Suprapubic skin (tissue), 4 donors: Measurements from ENCODE around the gene ING1. TPM values are rescaled to one million over a fixed set of nuclear protein-coding genes. Genes with fewer than 3 reads are reported as not detected.
A peak's percentile ranks its signal among the peaks of the same experiment; 100 is the strongest.

Experiments used
- DNase-seq, 2 donors: peaks; one replicate each; pipeline ENCODE4 v3.0.0-alpha.2; 2019; ENCODE audit warnings: low spot score in 2 of 2
- H3K27ac ChIP-seq: fragments of 200-600 bp; sonication (generic); one replicate; pipeline ENCODE4 v1.5.1; 2019
- H3K27me3 ChIP-seq: fragments of 200-600 bp; sonication (generic); one replicate; pipeline ENCODE4 v1.5.1; 2019
- H3K36me3 ChIP-seq: fragments of 200-600 bp; sonication (generic); one replicate; pipeline ENCODE4 v1.5.1; 2019
- H3K4me1 ChIP-seq: fragments of 200-600 bp; sonication (generic); one replicate; pipeline ENCODE4 v1.5.1; 2019
- H3K4me3 ChIP-seq: fragments of 200-600 bp; sonication (generic); one replicate; pipeline ENCODE4 v1.5.1; 2019; ENCODE audit warnings: mild to moderate bottlenecking
- H3K9me3 ChIP-seq: fragments of 200-600 bp; sonication (generic); one replicate; pipeline ENCODE4 v1.5.1; 2019
- EP300 ChIP-seq: sonication (generic); formaldehyde crosslinking; IDR thresholded peaks from one replicate; pipeline ENCODE4 v1.6.1; 2017; ENCODE audit warnings: antibody characterized with exemption
- POLR2A ChIP-seq, 2 donors: fragments of 450-650 bp; IDR thresholded peaks; one replicate each; pipeline ENCODE4 v1.6.1; 2017; ENCODE audit warnings: antibody characterized with exemption in 2 of 2, mild to moderate bottlenecking in 2 of 2, moderate library complexity in 2 of 2
- POLR2AphosphoS5 ChIP-seq, 3 donors: sonication (generic); formaldehyde crosslinking; IDR thresholded peaks; one replicate each; pipeline ENCODE4 v1.6.1; 2017; ENCODE audit warnings: antibody characterized with exemption in 3 of 3
- WGBS: methylation state at CpG from one replicate; pipeline ENCODE4 v1.1.5; 2018; 5-methylcytosine and 5-hydroxymethylcytosine counted together
- total RNA-seq, 4 donors: library from RNA; depleted of rRNA; stranded (reverse); fragments of >200 nt; gene quantifications; one replicate each; pipeline ENCODE4 v1.1.0, GENCODE V29; 2016
- TF ChIP-seq, protein P1 (sequence below), 2 donors: fragments of 200-600 bp in 1 of 2; fragments of 450-650 bp in 1 of 2; sonication (generic) in 1 of 2; IDR thresholded peaks; one replicate each; pipeline ENCODE4 v1.5.1; 2016 to 2019; ENCODE audit warnings: antibody characterized with exemption in 2 of 2, mild to moderate bottlenecking in 1 of 2, moderate library complexity in 1 of 2

The ING1 gene
- total RNA-seq, 4 donors from 2014 or later: 10.6 to 25.7 (median 19.9) TPM

GRCh38 chr13:110702089-110702488, 11.4 kb upstream of the ING1 start:
- no peak overlapping the region for H3K4me3 ChIP-seq
- H3K9me3 ChIP-seq: no peaks in the 10 kb centered on the region
- 46% methylated on average over 3 of the region's 3 CpGs for WGBS
- H3K27ac ChIP-seq: no peak overlapping the region
- TF ChIP-seq POLR2A (IDR thresholded peaks at IDR 0.05) (no peak), EP300 (no peak), POLR2AphosphoS5 (IDR thresholded peaks at IDR 0.05) (no peak)
- TF ChIP-seq, protein P1, sequence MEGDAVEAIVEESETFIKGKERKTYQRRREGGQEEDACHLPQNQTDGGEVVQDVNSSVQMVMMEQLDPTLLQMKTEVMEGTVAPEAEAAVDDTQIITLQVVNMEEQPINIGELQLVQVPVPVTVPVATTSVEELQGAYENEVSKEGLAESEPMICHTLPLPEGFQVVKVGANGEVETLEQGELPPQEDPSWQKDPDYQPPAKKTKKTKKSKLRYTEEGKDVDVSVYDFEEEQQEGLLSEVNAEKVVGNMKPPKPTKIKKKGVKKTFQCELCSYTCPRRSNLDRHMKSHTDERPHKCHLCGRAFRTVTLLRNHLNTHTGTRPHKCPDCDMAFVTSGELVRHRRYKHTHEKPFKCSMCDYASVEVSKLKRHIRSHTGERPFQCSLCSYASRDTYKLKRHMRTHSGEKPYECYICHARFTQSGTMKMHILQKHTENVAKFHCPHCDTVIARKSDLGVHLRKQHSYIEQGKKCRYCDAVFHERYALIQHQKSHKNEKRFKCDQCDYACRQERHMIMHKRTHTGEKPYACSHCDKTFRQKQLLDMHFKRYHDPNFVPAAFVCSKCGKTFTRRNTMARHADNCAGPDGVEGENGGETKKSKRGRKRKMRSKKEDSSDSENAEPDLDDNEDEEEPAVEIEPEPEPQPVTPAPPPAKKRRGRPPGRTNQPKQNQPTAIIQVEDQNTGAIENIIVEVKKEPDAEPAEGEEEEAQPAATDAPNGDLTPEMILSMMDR (IDR thresholded peaks at IDR 0.05): no peak
- no peaks in the 10 kb centered on the region for H3K27me3 ChIP-seq
- H3K36me3 ChIP-seq: peaks cover 48% of the 10 kb centered on the region
- peaks cover 42% of the 10 kb centered on the region for H3K4me1 ChIP-seq
- no peak for DNase-seq

DNA sequence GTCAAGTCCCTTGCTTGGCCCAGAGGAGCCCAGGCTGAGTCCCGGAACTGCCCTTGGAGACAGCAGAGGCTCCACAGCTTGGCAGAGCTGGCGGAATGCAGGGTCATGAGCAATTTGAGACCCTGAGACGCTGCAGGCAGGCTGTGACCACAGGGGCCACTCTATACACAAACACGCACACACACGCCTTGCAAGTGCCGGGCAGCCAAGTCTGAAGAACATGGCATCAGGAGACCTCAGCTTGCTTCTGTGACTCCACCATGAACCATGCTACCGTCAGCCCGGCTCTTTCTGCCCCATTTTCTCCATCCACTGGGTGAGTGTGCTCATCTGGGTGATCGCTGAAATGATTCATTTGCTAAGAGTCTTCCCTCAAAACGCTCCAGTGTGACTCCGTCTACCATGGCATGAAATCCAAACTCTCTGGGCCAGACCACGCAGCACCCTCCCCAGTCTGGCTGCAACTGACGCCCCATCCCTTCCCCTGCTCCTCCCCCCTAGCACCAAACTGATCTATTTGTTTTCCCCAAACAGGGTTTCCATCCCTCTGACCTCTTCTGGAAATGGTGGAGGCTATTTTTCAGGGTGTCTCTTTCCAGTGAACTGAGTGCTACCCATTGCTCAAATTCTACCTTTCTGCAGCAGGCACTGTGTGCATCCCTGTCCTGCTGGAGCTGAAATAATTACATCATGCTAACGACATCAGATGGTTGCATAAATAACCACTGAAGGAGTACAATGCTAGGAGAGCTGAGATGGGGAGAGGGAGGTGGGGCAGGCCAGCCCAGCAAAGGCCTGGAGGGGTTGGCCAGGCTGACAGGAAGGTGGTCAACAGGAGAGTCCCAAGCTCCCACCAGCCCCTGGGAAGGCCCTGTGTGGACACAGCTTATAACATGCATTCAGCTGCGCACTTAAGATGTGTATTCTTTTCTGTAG, 10.6 kb upstream of the ING1 start:
- 82% methylated on average over 15 of the region's 15 CpGs for WGBS

GRCh38 chr13:110705356-110705825, 8.1 kb upstream of the ING1 start:
- DNase-seq: no peak
- TF ChIP-seq POLR2A (IDR thresholded peaks at IDR 0.05) (no peak), POLR2AphosphoS5 (IDR thresholded peaks at IDR 0.05) (no peak), EP300 (no peak)
- TF ChIP-seq, protein P1 (IDR thresholded peaks at IDR 0.05): no peak
- Histone ChIP-seq H3K4me1 (peaks cover 42% of the 10 kb centered on the region), H3K9me3 (no peaks in the 10 kb centered on the region), H3K27ac (peak overlapping the region; percentile 95), H3K4me3 (peak overlapping the region; percentile 87), H3K36me3 (peaks cover 15% of the 10 kb centered on the region), H3K27me3 (no peaks in the 10 kb centered on the region)
- 6% methylated on average over 9 of the region's 12 CpGs for WGBS

More for the DNA sequence above, 10.6 kb upstream of the ING1 start:
- Histone ChIP-seq H3K9me3 (no peaks in the 10 kb centered on the region), H3K36me3 (peaks cover 40% of the 10 kb centered on the region), H3K27me3 (no peaks in the 10 kb centered on the region), H3K4me3 (no peak overlapping the region), H3K27ac (no peak overlapping the region), H3K4me1 (peaks cover 42% of the 10 kb centered on the region)
- TF ChIP-seq POLR2A (IDR thresholded peaks at IDR 0.05): no peak
- TF ChIP-seq EP300: no peak
- no peak for TF ChIP-seq POLR2AphosphoS5 (IDR thresholded peaks at IDR 0.05)
- TF ChIP-seq, protein P1 (IDR thresholded peaks at IDR 0.05): no peak
- peak in 1 of 2 donors; percentile 40 for DNase-seq

GRCh38 chr13:110705826-110706569, 7.5 kb upstream of the ING1 start, which contains the start of gene CARS2:
CARS2 (minus strand) TSS chr13:110706116; CDS start chr13:110706093, 23 bp downstream.
- no peaks in the 10 kb centered on the region for H3K9me3 ChIP-seq
- no peaks in the 10 kb centered on the region for H3K27me3 ChIP-seq
- DNase-seq: peak; percentile 98
- H3K36me3 ChIP-seq: peaks cover 9% of the 10 kb centered on the region
- peak in 1 of 2 donors; percentile 66 for TF ChIP-seq POLR2A (IDR thresholded peaks at IDR 0.05)
- no peak for TF ChIP-seq EP300
- TF ChIP-seq POLR2AphosphoS5 (IDR thresholded peaks at IDR 0.05): peak in 1 of 3 donors; percentile 64
- H3K4me1 ChIP-seq: peaks cover 43% of the 10 kb centered on the region
- peak within 1 kb of the TSS; percentile 87 for H3K4me3 ChIP-seq
- WGBS: under 1% methylated on average over 20 of the region's 80 CpGs
- H3K27ac ChIP-seq: peak within 1 kb of the TSS; percentile 95

DNA sequence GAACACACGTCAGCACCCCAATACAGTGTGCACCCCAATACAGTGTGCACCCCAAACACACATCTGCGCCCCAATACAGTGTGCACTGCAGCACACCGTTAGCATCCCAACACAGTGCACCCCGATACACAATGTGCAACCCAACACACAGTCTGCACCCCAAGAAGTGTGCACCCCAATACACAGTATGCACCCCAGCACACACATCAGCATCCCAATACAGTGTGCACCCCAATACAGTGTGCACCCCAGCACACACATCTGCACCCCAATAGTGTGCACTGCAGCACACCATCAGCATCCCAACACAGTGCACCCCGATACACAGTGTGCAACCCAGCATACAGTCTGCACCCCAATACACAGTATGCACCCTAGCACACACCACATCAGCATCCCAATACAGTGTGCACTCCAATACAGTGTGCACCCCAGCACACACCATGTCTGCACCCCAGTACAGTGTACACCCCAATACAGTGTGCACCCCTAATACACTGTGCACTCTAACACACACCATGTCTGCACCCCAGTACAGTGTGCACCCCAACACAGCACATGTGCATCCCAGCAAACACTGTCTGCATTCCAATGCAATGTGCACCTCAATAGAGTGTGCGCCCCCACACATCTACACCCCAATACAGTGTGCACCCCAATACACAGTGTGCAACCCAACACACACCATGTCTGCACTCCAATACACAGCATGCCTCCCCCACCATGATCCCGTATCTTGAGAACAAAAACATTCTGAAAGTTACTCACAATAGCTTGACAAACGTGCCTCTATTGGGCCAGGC, 6.7 kb upstream of the ING1 start:
- Histone ChIP-seq H3K27ac (peak overlapping the region; percentile 95), H3K36me3 (peaks cover 3% of the 10 kb centered on the region), H3K4me1 (peaks cover 51% of the 10 kb centered on the region), H3K9me3 (no peaks in the 10 kb centered on the region), H3K4me3 (peak overlapping the region; percentile 87), H3K27me3 (no peaks in the 10 kb centered on the region)
- no peak for DNase-seq
- no peak for TF ChIP-seq POLR2A (IDR thresholded peaks at IDR 0.05)
- TF ChIP-seq, protein P1 (IDR thresholded peaks at IDR 0.05): no peak
- TF ChIP-seq POLR2AphosphoS5 (IDR thresholded peaks at IDR 0.05): no peak
- TF ChIP-seq EP300: no peak
- 60% methylated on average over 7 of the region's 8 CpGs for WGBS
